Body of pancreas (tissue), 4 donors: ENCODE measurements around the gene TMEM106C. TPM values are rescaled to one million over a fixed set of nuclear protein-coding genes. Genes with fewer than 3 reads are reported as not detected.

Source experiments
- ATAC-seq: fragments of 150-250 bp; one replicate; pipeline ENCODE4 v1.9.1; 2016
- DNase-seq, 4 donors: peaks; one replicate each; pipeline ENCODE4 v3.0.0-alpha.2; 2019
- H3K27ac ChIP-seq, 4 donors: fragments of 200-600 bp; sonication (generic); 1 replicate in 3 of 4; 2 replicates in 1 of 4; pipeline versions ENCODE4 v1.5.1 to v1.6.1; 2016 to 2019; ENCODE audit warnings: mild to moderate bottlenecking in 1 of 4, mixed read lengths in 1 of 4, moderate library complexity in 1 of 4
- H3K27me3 ChIP-seq, 2 donors: fragments of 200-600 bp; sonication (generic); one replicate each; pipeline ENCODE4 v1.6.0; 2016; ENCODE audit warnings: mild to moderate bottlenecking in 1 of 2
- H3K36me3 ChIP-seq, 2 donors: fragments of 200-600 bp; sonication (generic); replicated peaks in 1 of 2; 2 replicates each; pipeline ENCODE4 v1.5.1; 2016; ENCODE audit warnings: low read depth in 2 of 2; ENCODE audit not compliant: insufficient read depth in 1 of 2
- H3K4me1 ChIP-seq: fragments of 200-600 bp; sonication (generic); one replicate; pipeline ENCODE4 v1.6.0; 2016
- H3K4me3 ChIP-seq, 2 donors: fragments of 200-600 bp; sonication (generic); 1 replicate in 1 of 2; 2 replicates in 1 of 2; pipeline ENCODE4 v1.5.1; 2016 to 2019
- H3K9me3 ChIP-seq, 3 donors: fragments of 200-600 bp; sonication (generic); 1 replicate in 2 of 3; 2 replicates in 1 of 3; pipeline ENCODE4 v1.5.1; 2016
- CTCF ChIP-seq, 7 experiments: fragments of 450-650 bp in 4 of 7; fragments of 200-600 bp in 3 of 7; sonication (generic) in 3 of 7; IDR thresholded peaks; one replicate each; pipeline ENCODE4 v1.5.1; 2016 to 2019; ENCODE audit warnings: antibody characterized with exemption in 7 of 7
- POLR2A ChIP-seq, 3 donors: fragments of 450-650 bp; IDR thresholded peaks; one replicate each; pipeline ENCODE4 v1.6.1; 2016; ENCODE audit warnings: antibody characterized with exemption in 3 of 3, mild to moderate bottlenecking in 2 of 3
- WGBS, 2 donors: methylation state at CpG; one replicate each; pipeline ENCODE4 v1.1.5; 2017; 5-methylcytosine and 5-hydroxymethylcytosine counted together
- intact Hi-C: fragments of 100-400 bp; cut with DNase I; formaldehyde crosslinking; loops from one replicate; pipeline ENCODE4 v1.15.1; 2023
- total RNA-seq, 2 donors: library from RNA; depleted of rRNA; stranded (reverse); fragments of >200 nt; gene quantifications; one replicate each; pipeline ENCODE4 v1.1.0, GENCODE V29; 2016

Gene TMEM106C
- total RNA-seq, 2 donors from 2014 or later, result 38.2 to 47.0 TPM

- no peak for DNase-seq
- no peaks in the 10 kb centered on the region for H3K4me1 ChIP-seq
- H3K4me3 ChIP-seq, result no peak overlapping the region
- no peak overlapping the region for H3K27ac ChIP-seq
- WGBS, 2 donors, result 61 to 83% methylated on average over 3 to 5 of the region's 5 CpGs
- H3K27me3 ChIP-seq, result no peaks in the 10 kb centered on the region
- TF ChIP-seq POLR2A (IDR thresholded peaks at IDR 0.05) (no peak), CTCF (IDR thresholded peaks at IDR 0.05) (no peak)
- intact Hi-C loops, result no loop called here
- no peaks in the 10 kb centered on the region for H3K9me3 ChIP-seq
- H3K36me3 ChIP-seq, result no peaks in the 10 kb centered on the region
- no peak for ATAC-seq
Observed at GRCh38 chr12:47983541-47984115, 20.2 kb downstream of the TMEM106C start.

- Histone ChIP-seq H3K27ac (no peak overlapping the region), H3K36me3 (no peaks in the 10 kb centered on the region), H3K4me1 (no peaks in the 10 kb centered on the region), H3K4me3 (no peak overlapping the region), H3K27me3 (no peaks in the 10 kb centered on the region), H3K9me3 (no peaks in the 10 kb centered on the region)
- DNase-seq (no peak), ATAC-seq (no peak)
- intact Hi-C loops, result no loop called here
- WGBS, 2 donors, result 70 to 95% methylated on average over 4 to 7 of the region's 8 CpGs
- TF ChIP-seq POLR2A (IDR thresholded peaks at IDR 0.05) (no peak), CTCF (IDR thresholded peaks at IDR 0.05) (no peak)
Observed at GRCh38 chr12:47984331-47984801, 21.0 kb downstream of the TMEM106C start.

- no peak for DNase-seq
- TF ChIP-seq POLR2A (IDR thresholded peaks at IDR 0.05) (no peak), CTCF (IDR thresholded peaks at IDR 0.05) (no peak)
- Histone ChIP-seq H3K27ac (no peak overlapping the region), H3K27me3 (no peaks in the 10 kb centered on the region), H3K36me3 (no peaks in the 10 kb centered on the region), H3K4me1 (no peaks in the 10 kb centered on the region), H3K9me3 (no peaks in the 10 kb centered on the region), H3K4me3 (no peak overlapping the region)
- 85 to 86% methylated on average over 8 to 16 of the region's 16 CpGs for WGBS, 2 donors
- intact Hi-C loops, result no loop called here
- ATAC-seq, result no peak
Observed at GRCh38 chr12:47985596-47986290, 22.3 kb downstream of the TMEM106C start.

- no peak for DNase-seq
- 64 to 73% methylated on average over 8 of the region's 8 CpGs for WGBS, 2 donors
- TF ChIP-seq POLR2A (IDR thresholded peaks at IDR 0.05), result no peak
Observed at GRCh38 chr12:47986291-47986660, 22.9 kb downstream of the TMEM106C start.

GRCh38 chr12:47986832-47987231 is 23.4 kb downstream of the TMEM106C start:
- Histone ChIP-seq H3K9me3 (no peaks in the 10 kb centered on the region), H3K36me3 (no peaks in the 10 kb centered on the region), H3K27ac (no peak overlapping the region), H3K27me3 (no peaks in the 10 kb centered on the region), H3K4me1 (no peaks in the 10 kb centered on the region), H3K4me3 (no peak overlapping the region)
- ATAC-seq (no peak), DNase-seq (no peak)
- TF ChIP-seq CTCF (IDR thresholded peaks at IDR 0.05) (no peak), POLR2A (IDR thresholded peaks at IDR 0.05) (no peak)
- intact Hi-C loops, result no loop called here
- WGBS, 2 donors, result 77 to 80% methylated on average over 3 to 5 of the region's 5 CpGs

More at GRCh38 chr12:47986291-47986660, 22.9 kb downstream of the TMEM106C start:
- no peaks in the 10 kb centered on the region for H3K36me3 ChIP-seq
- intact Hi-C loops, result no loop called here
- H3K27ac ChIP-seq, result no peak overlapping the region
- H3K27me3 ChIP-seq, result no peaks in the 10 kb centered on the region
- no peak for ATAC-seq
- no peaks in the 10 kb centered on the region for H3K4me1 ChIP-seq
- H3K4me3 ChIP-seq, result no peak overlapping the region
- no peaks in the 10 kb centered on the region for H3K9me3 ChIP-seq
